Measurements from ENCODE around the gene THYN1.

The THYN1 gene

GRCh38 chr11:134278356-134278755 lies 25.2 kb upstream of the THYN1 start:
- no peak for TF ChIP-seq CTCF (IDR thresholded peaks at IDR 0.05; ENCODE audit: low read depth, low read length, missing control alignments)
- no peak overlapping the region for H3K4me3 ChIP-seq (ENCODE audit: low read depth, low read length)

GRCh38 chr11:134277183-134278001 lies 24.2 kb upstream of the THYN1 start:
- no peak overlapping the region for H3K4me3 ChIP-seq (ENCODE audit: low read depth, low read length)
- TF ChIP-seq CTCF (IDR thresholded peaks at IDR 0.05; ENCODE audit: low read depth, low read length, missing control alignments), result no peak
- no peak for DNase-seq (ENCODE audit: low read depth)

More at GRCh38 chr11:134278356-134278755, 25.2 kb upstream of the THYN1 start:
- DNase-seq (ENCODE audit: low read depth), result no peak

- DNase-seq (ENCODE audit: low read depth), result no peak
- peak overlapping the region; percentile 47 for H3K4me3 ChIP-seq (ENCODE audit: low read depth, low read length)
- TF ChIP-seq CTCF (IDR thresholded peaks at IDR 0.05; ENCODE audit: low read depth, low read length, missing control alignments), result no peak
Measured at GRCh38 chr11:134276396-134277182, 23.4 kb upstream of the THYN1 start.

GRCh38 chr11:134275534-134276395 lies 22.6 kb upstream of the THYN1 start, which contains the start of gene GLB1L3:
Gene GLB1L3, plus strand, starts transcription at chr11:134276379. Its CDS starts 362 bp downstream, at chr11:134276741.
- no peak for DNase-seq (ENCODE audit: low read depth)
- H3K4me3 ChIP-seq (ENCODE audit: low read depth, low read length), result peak within 1 kb of the TSS; percentile 47
- TF ChIP-seq CTCF (IDR thresholded peaks at IDR 0.05; ENCODE audit: low read depth, low read length, missing control alignments), result peak; percentile 60

- DNase-seq (ENCODE audit: low read depth), result no peak
- peak overlapping the region; percentile 47; the same call in 1 of the 2 replicates for H3K4me3 ChIP-seq (ENCODE audit: low read depth, low read length)
- no peak for TF ChIP-seq CTCF (IDR thresholded peaks at IDR 0.05; ENCODE audit: low read depth, low read length, missing control alignments)
Measured at GRCh38 chr11:134275188-134275533, 22.0 kb upstream of the THYN1 start.

- no peak for DNase-seq (ENCODE audit: low read depth)
- TF ChIP-seq CTCF (IDR thresholded peaks at IDR 0.05; ENCODE audit: low read depth, low read length, missing control alignments), result no peak
- H3K4me3 ChIP-seq (ENCODE audit: low read depth, low read length), result no peak overlapping the region
Measured at GRCh38 chr11:134273317-134273712, 20.2 kb upstream of the THYN1 start.

All from GM12864 (cell line).